Natural killer cell (primary cell): ENCODE measurements around the gene MFSD2A. TPM values are rescaled to one million over a fixed set of nuclear protein-coding genes. Genes with fewer than 3 reads are reported as not detected.

Experiments
- ATAC-seq, 3 donors: fragments of 150-1000 bp in 2 of 3; fragments of 200-7000 bp in 1 of 3; cut with Tn5 transposase; 1 replicate in 1 of 3; 2 replicates in 2 of 3; pipeline ENCODE4 v1.10.0; 2021; ENCODE audit warnings: mild to moderate bottlenecking in 2 of 3, moderate library complexity in 2 of 3
- DNase-seq, 2 donors: peaks; one replicate each; pipeline versions ENCODE4 v3.0.0 to v3.0.0-alpha.2; 2013 to 2021; ENCODE audit warnings: mixed read lengths in 1 of 2
- H3K27ac ChIP-seq: one replicate; pipeline ENCODE4 v1.5.1; 2013; ENCODE audit warnings: mild to moderate bottlenecking, low read length
- H3K27me3 ChIP-seq: one replicate; pipeline ENCODE4 v1.6.1; 2013; ENCODE audit warnings: low read length; ENCODE audit not compliant: control insufficient read depth, insufficient read depth
- H3K36me3 ChIP-seq: one replicate; pipeline ENCODE4 v1.6.1; 2013; ENCODE audit warnings: low read length; ENCODE audit not compliant: control insufficient read depth, insufficient read depth
- H3K4me1 ChIP-seq: one replicate; pipeline ENCODE4 v1.6.1; 2013; ENCODE audit warnings: low read length; ENCODE audit not compliant: control insufficient read depth, insufficient read depth
- H3K4me3 ChIP-seq: one replicate; pipeline ENCODE4 v1.5.1; 2013; ENCODE audit warnings: low read length
- H3K9me3 ChIP-seq: one replicate; pipeline ENCODE4 v1.6.1; 2013; ENCODE audit warnings: low read length; ENCODE audit not compliant: control insufficient read depth, insufficient read depth
- H3K27ac Mint-ChIP-seq, 2 donors: one replicate each; pipeline ENCODE4 v1.8.0; 2022; ENCODE audit warnings: mild to moderate bottlenecking in 2 of 2, mixed read lengths in 2 of 2, moderate library complexity in 1 of 2
- H3K27me3 Mint-ChIP-seq, 2 donors: one replicate each; pipeline ENCODE4 v1.8.0; 2022; ENCODE audit warnings: low read depth in 2 of 2, mixed read lengths in 2 of 2
- H3K36me3 Mint-ChIP-seq: one replicate; pipeline ENCODE4 v1.8.0; 2022; ENCODE audit warnings: mixed read lengths
- H3K4me1 Mint-ChIP-seq, 2 donors: one replicate each; pipeline ENCODE4 v1.8.0; 2022; ENCODE audit warnings: mixed read lengths in 2 of 2
- H3K4me3 Mint-ChIP-seq: one replicate; pipeline ENCODE4 v1.8.0; 2022; ENCODE audit warnings: mild to moderate bottlenecking, moderate library complexity, mixed read lengths
- H3K9me3 Mint-ChIP-seq, 2 donors: one replicate each; pipeline ENCODE4 v1.8.0; 2022; ENCODE audit warnings: mixed read lengths in 2 of 2
- CTCF ChIP-seq: fragments of 200-600 bp; IDR thresholded peaks from one replicate; pipeline ENCODE4 v1.8.0; 2022; ENCODE audit warnings: antibody characterized with exemption
- WGBS: methylation state at CpG from one replicate; pipeline ENCODE4 v1.1.7; 2013; ENCODE audit warnings: missing lambda C conversion rate; ENCODE audit not compliant: insufficient coverage; 5-methylcytosine and 5-hydroxymethylcytosine counted together
- intact Hi-C: fragments of 100-400 bp; cut with micrococcal nuclease; formaldehyde crosslinking; loops from one replicate; pipeline ENCODE4 v1.14.2; 2022
- total RNA-seq, 4 donors: library from RNA; stranded (reverse); fragments of 120-200 nt in 1 of 4; gene quantifications; one replicate each; pipeline versions ENCODE4 v1.2.3 to v1.2.4, GENCODE V29; 2013 to 2022

Gene MFSD2A
- total RNA-seq, 3 donors from 2014 or later (not counting 1 experiment from before 2014, with no cell fraction given): 2.8 to 4.4 (median 3.7) TPM

GRCh38 chr1:39988618-39989343 lies 33.8 kb downstream of the MFSD2A start:
- DNase-seq: no peak
- no peak for ATAC-seq
- Histone ChIP-seq H3K9me3 (no peaks in the 10 kb centered on the region), H3K4me3 (no peak overlapping the region), H3K27ac (no peak overlapping the region), H3K36me3 (no peaks in the 10 kb centered on the region), H3K4me1 (no peaks in the 10 kb centered on the region), H3K27me3 (no peaks in the 10 kb centered on the region)
- no peak overlapping the region for H3K27ac Mint-ChIP-seq
- no peaks in the 10 kb centered on the region for H3K9me3 Mint-ChIP-seq
- no peak overlapping the region for H3K4me3 Mint-ChIP-seq
- intact Hi-C loops: no loop called here
- H3K36me3 Mint-ChIP-seq: no peaks in the 10 kb centered on the region
- 90% methylated on average over 5 of the region's 6 CpGs for WGBS
- H3K4me1 Mint-ChIP-seq: no peaks in the 10 kb centered on the region
- TF ChIP-seq CTCF: no peak
- no peaks in the 10 kb centered on the region for H3K27me3 Mint-ChIP-seq

- Mint-ChIP-seq H3K4me3 (no peak overlapping the region), H3K36me3 (no peaks in the 10 kb centered on the region), H3K27me3 (no peaks in the 10 kb centered on the region), H3K9me3 (no peaks in the 10 kb centered on the region), H3K27ac (no peak overlapping the region), H3K4me1 (peaks cover 8 to 10% of the 10 kb centered on the region in 2 donors)
- intact Hi-C loops: no loop called here
- H3K9me3 ChIP-seq: no peaks in the 10 kb centered on the region
- no peaks in the 10 kb centered on the region for H3K36me3 ChIP-seq
- TF ChIP-seq CTCF: no peak
- WGBS: 85% methylated on average over 3 of the region's 4 CpGs
- no peak overlapping the region for H3K27ac ChIP-seq
- DNase-seq (no peak), ATAC-seq (no peak)
- no peak overlapping the region for H3K4me3 ChIP-seq
- peaks cover 12% of the 10 kb centered on the region for H3K4me1 ChIP-seq
- H3K27me3 ChIP-seq: no peaks in the 10 kb centered on the region
Observed at GRCh38 chr1:39990428-39990827, 35.5 kb downstream of the MFSD2A start.

GRCh38 chr1:39992234-39992633 lies 37.3 kb downstream of the MFSD2A start:
- no peaks in the 10 kb centered on the region for H3K36me3 ChIP-seq
- no peaks in the 10 kb centered on the region for H3K9me3 ChIP-seq
- H3K27me3 ChIP-seq: no peaks in the 10 kb centered on the region
- Mint-ChIP-seq H3K27me3 (no peaks in the 10 kb centered on the region), H3K4me3 (no peak overlapping the region), H3K4me1 (peaks cover 24 to 26% of the 10 kb centered on the region in 2 donors), H3K36me3 (no peaks in the 10 kb centered on the region), H3K9me3 (no peaks in the 10 kb centered on the region), H3K27ac (no peak overlapping the region)
- peaks cover 22% of the 10 kb centered on the region for H3K4me1 ChIP-seq
- no peak overlapping the region for H3K4me3 ChIP-seq
- WGBS: 58% methylated on average over 2 of the region's 2 CpGs
- H3K27ac ChIP-seq: no peak overlapping the region
- intact Hi-C loops: no loop called here
- no peak for ATAC-seq
- no peak for DNase-seq
- TF ChIP-seq CTCF: no peak

GRCh38 chr1:39992888-39993287 lies 37.9 kb downstream of the MFSD2A start:
- no peaks in the 10 kb centered on the region for H3K27me3 ChIP-seq
- WGBS: 98% methylated on average over 5 of the region's 5 CpGs
- no peak overlapping the region for H3K4me3 Mint-ChIP-seq
- no peaks in the 10 kb centered on the region for H3K9me3 ChIP-seq
- no peaks in the 10 kb centered on the region for H3K9me3 Mint-ChIP-seq
- DNase-seq: no peak
- H3K4me1 Mint-ChIP-seq: peaks cover 24 to 26% of the 10 kb centered on the region in 2 donors
- TF ChIP-seq CTCF: no peak
- no peaks in the 10 kb centered on the region for H3K27me3 Mint-ChIP-seq
- no peaks in the 10 kb centered on the region for H3K36me3 Mint-ChIP-seq
- no peak overlapping the region for H3K27ac ChIP-seq
- peaks cover 22% of the 10 kb centered on the region for H3K4me1 ChIP-seq
- H3K36me3 ChIP-seq: no peaks in the 10 kb centered on the region
- H3K27ac Mint-ChIP-seq: no peak overlapping the region
- H3K4me3 ChIP-seq: no peak overlapping the region
- intact Hi-C loops: no loop called here
- no peak for ATAC-seq
